GM19467 (cell line): Measurements from ENCODE around the gene PTPN2.

Source experiments
- ATAC-seq: cut with Tn5 transposase; IDR thresholded peaks from one replicate; pipeline ENCODE4 v1.9.1; 2021; ENCODE audit warnings: mild to moderate bottlenecking, moderate library complexity; ENCODE audit not compliant: unreplicated experiment

The PTPN2 gene

GRCh38 chr18:12750076-12750714 is 133.8 kb downstream of the PTPN2 start:
- peak; percentile 58 for ATAC-seq

GRCh38 chr18:12749121-12749520 is 134.9 kb downstream of the PTPN2 start:
- no peak for ATAC-seq

- no peak for ATAC-seq
Measured at GRCh38 chr18:12748671-12749070, 135.4 kb downstream of the PTPN2 start.

- no peak for ATAC-seq
Measured at GRCh38 chr18:12747530-12748315, 136.3 kb downstream of the PTPN2 start.

GRCh38 chr18:12745095-12745795 is 138.8 kb downstream of the PTPN2 start:
- ATAC-seq = no peak

- no peak for ATAC-seq
Measured at GRCh38 chr18:12744103-12744502, 139.9 kb downstream of the PTPN2 start.

GRCh38 chr18:12742453-12742852 is 141.6 kb downstream of the PTPN2 start:
- no peak for ATAC-seq
